ENCODE data around the gene FAM216B.

The FAM216B gene

DNA sequence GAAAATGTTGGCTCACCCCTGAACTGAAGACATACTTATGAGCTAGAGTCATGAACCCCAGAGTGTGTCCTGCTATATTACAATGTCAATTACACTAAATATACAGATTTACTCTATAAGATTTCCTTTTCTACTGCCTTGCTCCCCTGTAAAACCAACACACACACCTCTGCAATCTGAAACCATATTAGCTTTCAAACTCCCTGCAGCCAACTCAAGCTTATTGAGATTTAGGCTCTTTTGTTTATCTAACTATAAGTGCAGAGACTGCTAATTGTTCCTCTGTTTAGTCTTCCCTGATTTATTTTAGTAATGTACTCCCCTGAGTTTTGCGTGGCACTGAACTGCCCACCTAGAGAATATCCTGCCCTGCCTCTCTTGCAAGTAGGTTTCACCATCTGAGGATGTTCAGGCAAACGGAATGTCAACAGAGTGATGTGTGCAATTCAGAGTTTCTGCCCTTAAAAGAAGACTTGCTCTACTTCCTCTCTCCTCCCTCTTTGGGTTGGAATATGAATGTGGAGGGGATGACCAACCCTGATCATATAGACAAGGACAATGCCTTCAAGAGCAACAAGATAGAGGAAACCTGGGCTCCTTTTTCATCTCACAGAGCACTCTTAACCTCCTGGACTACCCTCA, 22.3 kb downstream of the FAM216B start:
- no peaks in the 10 kb centered on the region for H3F3A ChIP-seq (ENCODE audit: insufficient read depth)
- H3K79me2 ChIP-seq (ENCODE audit: insufficient read depth, low read length) = no peaks in the 10 kb centered on the region
- no peaks in the 10 kb centered on the region for H4K20me1 ChIP-seq (ENCODE audit: low read depth, low read length)
- no peaks in the 10 kb centered on the region for H3K27me3 ChIP-seq (ENCODE audit: low read length)
- H3K4me2 ChIP-seq (ENCODE audit: low read depth, low read length, poor library complexity, severe bottlenecking) = no peak overlapping the region
- H3K27ac ChIP-seq (ENCODE audit: low read depth, low read length) = no peak overlapping the region
- no peak overlapping the region for H2AFZ ChIP-seq (ENCODE audit: low read depth, low read length, severe bottlenecking)
- H3K4me3 ChIP-seq (ENCODE audit: insufficient read depth, low read length, poor library complexity, severe bottlenecking) = no peak overlapping the region
- no peaks in the 10 kb centered on the region for H3K36me3 ChIP-seq (ENCODE audit: low read length)
- H3K9me2 ChIP-seq (replicated peaks; ENCODE audit: insufficient read depth, low read length) = no peaks in the 10 kb centered on the region
- no peaks in the 10 kb centered on the region for H3K9me3 ChIP-seq (ENCODE audit: insufficient read depth, low read length)
- no peak overlapping the region for H3K9ac ChIP-seq (ENCODE audit: low read length)
- TF ChIP-seq EZH2phosphoT487 (conservative IDR thresholded peaks at IDR 0.05; ENCODE audit: low read length) = no peak
- TF ChIP-seq, protein P1, sequence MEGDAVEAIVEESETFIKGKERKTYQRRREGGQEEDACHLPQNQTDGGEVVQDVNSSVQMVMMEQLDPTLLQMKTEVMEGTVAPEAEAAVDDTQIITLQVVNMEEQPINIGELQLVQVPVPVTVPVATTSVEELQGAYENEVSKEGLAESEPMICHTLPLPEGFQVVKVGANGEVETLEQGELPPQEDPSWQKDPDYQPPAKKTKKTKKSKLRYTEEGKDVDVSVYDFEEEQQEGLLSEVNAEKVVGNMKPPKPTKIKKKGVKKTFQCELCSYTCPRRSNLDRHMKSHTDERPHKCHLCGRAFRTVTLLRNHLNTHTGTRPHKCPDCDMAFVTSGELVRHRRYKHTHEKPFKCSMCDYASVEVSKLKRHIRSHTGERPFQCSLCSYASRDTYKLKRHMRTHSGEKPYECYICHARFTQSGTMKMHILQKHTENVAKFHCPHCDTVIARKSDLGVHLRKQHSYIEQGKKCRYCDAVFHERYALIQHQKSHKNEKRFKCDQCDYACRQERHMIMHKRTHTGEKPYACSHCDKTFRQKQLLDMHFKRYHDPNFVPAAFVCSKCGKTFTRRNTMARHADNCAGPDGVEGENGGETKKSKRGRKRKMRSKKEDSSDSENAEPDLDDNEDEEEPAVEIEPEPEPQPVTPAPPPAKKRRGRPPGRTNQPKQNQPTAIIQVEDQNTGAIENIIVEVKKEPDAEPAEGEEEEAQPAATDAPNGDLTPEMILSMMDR (IDR thresholded peaks at IDR 0.05; ENCODE audit: insufficient read depth, low read length, poor library complexity, severe bottlenecking) = no peak

- Histone ChIP-seq H3K4me3 (ENCODE audit: insufficient read depth, low read length, poor library complexity, severe bottlenecking) (no peak overlapping the region), H3K9me2 (replicated peaks; ENCODE audit: insufficient read depth, low read length) (no peaks in the 10 kb centered on the region), H2AFZ (ENCODE audit: low read depth, low read length, severe bottlenecking) (no peak overlapping the region), H3K9ac (ENCODE audit: low read length) (no peak overlapping the region), H3K79me2 (ENCODE audit: insufficient read depth, low read length) (no peaks in the 10 kb centered on the region), H3F3A (ENCODE audit: insufficient read depth) (no peaks in the 10 kb centered on the region), H3K4me2 (ENCODE audit: low read depth, low read length, poor library complexity, severe bottlenecking) (no peak overlapping the region), H3K9me3 (ENCODE audit: insufficient read depth, low read length) (no peaks in the 10 kb centered on the region), H4K20me1 (ENCODE audit: low read depth, low read length) (no peaks in the 10 kb centered on the region), H3K36me3 (ENCODE audit: low read length) (no peaks in the 10 kb centered on the region), H3K27me3 (ENCODE audit: low read length) (no peaks in the 10 kb centered on the region), H3K27ac (ENCODE audit: low read depth, low read length) (no peak overlapping the region)
- TF ChIP-seq, protein P1 (IDR thresholded peaks at IDR 0.05; ENCODE audit: insufficient read depth, low read length, poor library complexity, severe bottlenecking) = no peak
- TF ChIP-seq EZH2phosphoT487 (conservative IDR thresholded peaks at IDR 0.05; ENCODE audit: low read length) = no peak
Observed at GRCh38 chr13:42804244-42804874, 23.0 kb downstream of the FAM216B start.

DNA sequence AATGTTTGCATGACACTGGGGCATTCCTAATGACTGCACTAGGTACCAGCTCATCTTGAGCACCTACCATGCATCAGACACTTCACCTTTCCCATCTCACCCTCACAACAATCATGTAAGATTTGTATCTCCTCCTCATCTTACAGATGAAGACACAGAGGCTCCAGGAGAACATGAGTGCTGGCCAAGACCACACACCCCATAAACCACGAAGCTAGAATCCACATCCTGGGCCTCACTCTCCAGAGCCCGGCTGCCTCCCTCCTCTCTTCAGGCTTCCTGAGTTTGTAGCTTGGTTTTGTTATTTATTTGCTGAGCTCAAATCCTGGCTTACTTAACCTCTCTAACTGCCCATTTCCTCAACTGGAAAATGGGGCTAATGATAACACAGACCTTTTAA, 25.9 kb downstream of the FAM216B start:
- no peaks in the 10 kb centered on the region for H3F3A ChIP-seq (ENCODE audit: insufficient read depth)
- TF ChIP-seq, protein P1 (IDR thresholded peaks at IDR 0.05; ENCODE audit: insufficient read depth, low read length, poor library complexity, severe bottlenecking) = no peak
- no peak for TF ChIP-seq EZH2phosphoT487 (conservative IDR thresholded peaks at IDR 0.05; ENCODE audit: low read length)
- H3K27ac ChIP-seq (ENCODE audit: low read depth, low read length) = no peak overlapping the region
- H3K27me3 ChIP-seq (ENCODE audit: low read length) = no peaks in the 10 kb centered on the region
- no peaks in the 10 kb centered on the region for H4K20me1 ChIP-seq (ENCODE audit: low read depth, low read length)
- no peak overlapping the region for H3K9ac ChIP-seq (ENCODE audit: low read length)
- H3K36me3 ChIP-seq (ENCODE audit: low read length) = no peaks in the 10 kb centered on the region
- no peak overlapping the region for H2AFZ ChIP-seq (ENCODE audit: low read depth, low read length, severe bottlenecking)
- H3K79me2 ChIP-seq (ENCODE audit: insufficient read depth, low read length) = no peaks in the 10 kb centered on the region
- H3K9me3 ChIP-seq (ENCODE audit: insufficient read depth, low read length) = no peaks in the 10 kb centered on the region
- H3K4me2 ChIP-seq (ENCODE audit: low read depth, low read length, poor library complexity, severe bottlenecking) = no peak overlapping the region
- H3K9me2 ChIP-seq (replicated peaks; ENCODE audit: insufficient read depth, low read length) = no peaks in the 10 kb centered on the region
- H3K4me3 ChIP-seq (ENCODE audit: insufficient read depth, low read length, poor library complexity, severe bottlenecking) = no peak overlapping the region
